Measurements from ENCODE around the gene EDC3.

GRCh38 chr15:74621936-74622335, 73.9 kb downstream of the EDC3 start:
- no peak for TF ChIP-seq CTCF (IDR thresholded peaks at IDR 0.05; ENCODE audit: low read depth, low read length)
- TF ChIP-seq EZH2phosphoT487 (IDR thresholded peaks at IDR 0.05; ENCODE audit: low read depth), result no peak

Data from OCI-LY3 (cell line).